Duodenal mucosa (tissue), 2 donors: ENCODE results near the gene SLC19A1.

ENCODE experiments used
- H3K27ac ChIP-seq: one replicate; pipeline ENCODE4 v1.7.0; 2013; ENCODE audit warnings: low read depth, low read length
- H3K27me3 ChIP-seq, 2 donors: one replicate each; pipeline ENCODE4 v1.7.0; 2013; ENCODE audit warnings: low read length in 2 of 2, control low read depth in 1 of 2; ENCODE audit not compliant: insufficient read depth in 2 of 2, control insufficient read depth in 1 of 2
- H3K36me3 ChIP-seq, 2 donors: one replicate each; pipeline ENCODE4 v1.7.0; 2013; ENCODE audit warnings: low read length in 2 of 2, control low read depth in 1 of 2; ENCODE audit not compliant: insufficient read depth in 2 of 2, control insufficient read depth in 1 of 2
- H3K4me1 ChIP-seq, 2 donors: one replicate each; pipeline ENCODE4 v1.7.0; 2013; ENCODE audit warnings: low read length in 2 of 2, control low read depth in 1 of 2; ENCODE audit not compliant: insufficient read depth in 2 of 2, control insufficient read depth in 1 of 2
- H3K4me3 ChIP-seq, 2 donors: one replicate each; pipeline ENCODE4 v1.7.0; 2013; ENCODE audit warnings: low read length in 2 of 2, low read depth in 1 of 2
- H3K9ac ChIP-seq, 2 donors: one replicate each; pipeline ENCODE4 v1.7.0; 2013; ENCODE audit warnings: low read length in 2 of 2, low read depth in 1 of 2
- H3K9me3 ChIP-seq, 2 donors: one replicate each; pipeline ENCODE4 v1.7.0; 2013; ENCODE audit warnings: low read length in 2 of 2, control low read depth in 1 of 2; ENCODE audit not compliant: control insufficient read depth in 1 of 2

SLC19A1 gene

GRCh38 chr21:45545236-45545570, 3.0 kb upstream of the SLC19A1 start:
- H3K36me3 ChIP-seq: no peaks in the 10 kb centered on the region
- H3K4me1 ChIP-seq: peaks cover 21 to 26% of the 10 kb centered on the region in 2 donors
- H3K27me3 ChIP-seq: no peaks in the 10 kb centered on the region
- no peaks in the 10 kb centered on the region for H3K9me3 ChIP-seq
- no peak overlapping the region for H3K27ac ChIP-seq
- H3K9ac ChIP-seq: no peak overlapping the region
- H3K4me3 ChIP-seq: no peak overlapping the region

- Histone ChIP-seq H3K9me3 (no peaks in the 10 kb centered on the region), H3K27me3 (no peaks in the 10 kb centered on the region), H3K36me3 (no peaks in the 10 kb centered on the region), H3K4me1 (peaks cover 16 to 20% of the 10 kb centered on the region in 2 donors), H3K4me3 (no peak overlapping the region), H3K27ac (no peak overlapping the region), H3K9ac (no peak overlapping the region)
These were observed 2.4 kb upstream of the SLC19A1 start for GRCh38 chr21:45544449-45545235.

GRCh38 chr21:45543710-45544448, 1.6 kb upstream of the SLC19A1 start:
- Histone ChIP-seq H3K4me1 (peaks cover 18 to 19% of the 10 kb centered on the region in 2 donors), H3K4me3 (no peak overlapping the region), H3K36me3 (no peaks in the 10 kb centered on the region), H3K27ac (no peak overlapping the region), H3K9ac (no peak overlapping the region), H3K9me3 (no peaks in the 10 kb centered on the region), H3K27me3 (no peaks in the 10 kb centered on the region)

GRCh38 chr21:45543371-45543709, 1.1 kb upstream of the SLC19A1 start:
- H3K9ac ChIP-seq: peak overlapping the region in 1 of 2 donors; percentile 18
- no peaks in the 10 kb centered on the region for H3K9me3 ChIP-seq
- no peak overlapping the region for H3K4me3 ChIP-seq
- peaks cover 19 to 20% of the 10 kb centered on the region in 2 donors for H3K4me1 ChIP-seq
- no peak overlapping the region for H3K27ac ChIP-seq
- H3K36me3 ChIP-seq: no peaks in the 10 kb centered on the region
- H3K27me3 ChIP-seq: no peaks in the 10 kb centered on the region

- H3K27ac ChIP-seq: no peak overlapping the region
- peaks cover 20 to 21% of the 10 kb centered on the region in 2 donors for H3K4me1 ChIP-seq
- peak overlapping the region; percentile 36 to 50 for H3K4me3 ChIP-seq
- peak overlapping the region in 1 of 2 donors; percentile 18 for H3K9ac ChIP-seq
- H3K27me3 ChIP-seq: no peaks in the 10 kb centered on the region
- H3K36me3 ChIP-seq: no peaks in the 10 kb centered on the region
- H3K9me3 ChIP-seq: no peaks in the 10 kb centered on the region
These were observed 579 bp upstream of the SLC19A1 start for GRCh38 chr21:45542667-45543370.

- Histone ChIP-seq H3K27ac (peak overlapping the region; percentile 25), H3K36me3 (no peaks in the 10 kb centered on the region), H3K4me1 (peaks cover 20 to 21% of the 10 kb centered on the region in 2 donors), H3K27me3 (no peaks in the 10 kb centered on the region), H3K9me3 (no peaks in the 10 kb centered on the region), H3K4me3 (peak overlapping the region; percentile 61), H3K9ac (peak overlapping the region; percentile 43 to 52)
These were observed 810 bp downstream of the SLC19A1 start for GRCh38 chr21:45541221-45542039.

- Histone ChIP-seq H3K4me1 (peaks cover 20 to 21% of the 10 kb centered on the region in 2 donors), H3K4me3 (no peak overlapping the region), H3K36me3 (no peaks in the 10 kb centered on the region), H3K9me3 (no peaks in the 10 kb centered on the region), H3K27me3 (no peaks in the 10 kb centered on the region), H3K27ac (no peak overlapping the region), H3K9ac (peak overlapping the region in 1 of 2 donors; percentile 52)
These were observed 1.7 kb downstream of the SLC19A1 start for GRCh38 chr21:45540601-45540970.

GRCh38 chr21:45539796-45540600, 2.2 kb downstream of the SLC19A1 start:
- H3K4me3 ChIP-seq: no peak overlapping the region
- H3K9ac ChIP-seq: no peak overlapping the region
- no peaks in the 10 kb centered on the region for H3K36me3 ChIP-seq
- no peaks in the 10 kb centered on the region for H3K27me3 ChIP-seq
- no peak overlapping the region for H3K27ac ChIP-seq
- peaks cover 20 to 25% of the 10 kb centered on the region in 2 donors for H3K4me1 ChIP-seq
- no peaks in the 10 kb centered on the region for H3K9me3 ChIP-seq

GRCh38 chr21:45539046-45539795, 3.0 kb downstream of the SLC19A1 start:
- peak overlapping the region; percentile 36 for H3K27ac ChIP-seq
- no peak overlapping the region for H3K9ac ChIP-seq
- H3K9me3 ChIP-seq: no peaks in the 10 kb centered on the region
- H3K36me3 ChIP-seq: no peaks in the 10 kb centered on the region
- no peak overlapping the region for H3K4me3 ChIP-seq
- no peaks in the 10 kb centered on the region for H3K27me3 ChIP-seq
- H3K4me1 ChIP-seq: peaks cover 25 to 33% of the 10 kb centered on the region in 2 donors
